ENCODE data around the gene DNAJB6.

DNAJB6 gene

GRCh38 chr7:157407512-157408257, 70.9 kb downstream of the DNAJB6 start:
- no peak for DNase-seq (ENCODE audit: low read depth in 2 of 3, low spot score in 1 of 3)

DNA sequence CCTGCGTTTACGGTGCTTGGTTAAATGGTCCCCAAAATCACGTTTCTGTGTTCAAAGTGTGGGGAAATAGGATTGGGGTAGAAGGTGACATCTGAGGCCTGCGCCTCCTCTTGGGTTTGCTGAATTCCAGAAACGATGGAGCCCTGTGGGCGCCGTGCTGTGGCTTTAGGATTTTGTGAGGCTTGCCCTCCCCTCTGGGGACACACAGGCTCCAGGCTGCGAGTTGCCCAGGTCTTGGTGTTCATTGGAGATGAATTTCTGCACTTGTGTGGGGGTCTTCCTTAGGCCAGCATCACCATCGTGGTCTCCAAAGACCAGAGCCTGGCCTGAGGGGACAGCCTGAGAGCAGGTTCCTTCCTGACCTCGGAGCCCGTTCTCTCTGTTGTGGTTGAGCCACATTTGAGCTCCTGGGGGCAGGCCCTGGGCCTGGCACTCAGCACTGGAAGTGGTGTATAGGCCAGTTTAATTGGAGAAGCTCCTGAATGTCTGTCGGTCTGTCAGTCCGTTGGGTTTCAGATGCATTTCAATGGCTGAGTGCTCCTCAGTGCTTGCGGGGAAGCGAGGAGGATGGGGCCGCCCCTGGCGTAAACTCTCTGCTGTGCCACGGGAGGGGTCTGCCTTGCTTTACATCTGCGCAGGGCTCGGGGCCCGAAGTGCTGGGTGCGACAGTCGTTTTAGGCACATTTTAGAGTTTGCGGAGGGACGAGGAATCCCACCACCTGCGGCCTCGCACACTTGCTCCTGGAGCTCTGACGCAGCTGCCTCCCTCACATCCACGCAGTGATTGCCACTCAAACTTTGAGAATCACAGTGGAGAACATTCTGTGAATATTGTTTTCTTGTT, 71.7 kb downstream of the DNAJB6 start:
- no peak for DNase-seq (ENCODE audit: low read depth in 2 of 3, low spot score in 1 of 3)

GRCh38 chr7:157409149-157409752, 72.4 kb downstream of the DNAJB6 start:
- no peak for DNase-seq (ENCODE audit: low read depth in 2 of 3, low spot score in 1 of 3)

DNA sequence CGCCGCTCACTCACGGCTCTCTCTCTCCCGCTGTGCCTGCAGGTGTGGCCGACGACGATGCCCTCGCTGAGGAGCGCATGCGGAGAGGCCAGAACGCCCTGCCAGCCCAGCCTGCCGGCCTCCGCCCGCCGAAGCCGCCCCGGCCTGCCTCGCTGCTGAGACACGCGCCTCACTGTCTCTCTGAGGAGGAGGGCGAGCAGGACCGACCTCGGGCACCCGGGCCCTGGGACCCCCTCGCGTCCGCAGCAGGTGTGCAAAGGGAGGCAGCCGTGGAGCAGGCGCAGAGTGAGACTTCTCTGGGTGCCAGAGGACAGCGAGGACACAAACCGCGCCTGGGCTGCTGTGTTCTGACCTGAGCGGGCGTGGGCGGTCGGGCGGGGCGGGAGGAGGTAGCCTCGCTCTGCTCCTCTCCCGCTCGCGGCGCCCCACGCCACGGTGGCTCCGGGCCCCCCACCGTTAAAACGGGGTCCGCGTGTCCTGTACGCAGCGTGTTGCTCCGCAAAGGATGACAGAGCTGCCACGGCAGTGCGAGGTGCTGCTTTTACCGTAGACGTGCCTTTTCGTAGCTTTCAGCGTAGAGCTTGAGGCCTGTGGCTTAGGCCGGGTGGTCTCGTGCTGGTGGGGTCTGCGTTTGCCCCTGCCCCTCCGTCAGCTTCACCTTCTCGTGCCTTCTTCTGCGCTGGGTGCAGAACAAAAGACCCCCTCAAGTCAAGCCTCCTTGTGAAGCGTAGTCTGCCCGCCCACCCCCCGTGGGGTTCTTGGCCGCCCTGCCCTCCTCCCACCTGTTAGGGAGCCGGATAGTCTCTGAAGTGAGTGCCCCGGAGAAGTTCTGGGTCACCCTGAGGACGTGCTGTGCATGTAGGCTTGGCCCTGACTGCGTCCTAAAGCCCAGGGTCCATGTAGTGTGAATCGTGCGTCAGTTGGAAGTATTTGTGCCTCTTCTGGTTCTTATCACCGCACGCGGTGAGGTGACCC, 73.2 kb downstream of the DNAJB6 start:
- no peak for DNase-seq (ENCODE audit: low read depth in 2 of 3, low spot score in 1 of 3)

GRCh38 chr7:157410831-157411556, 74.2 kb downstream of the DNAJB6 start:
- DNase-seq (ENCODE audit: low read depth in 2 of 3, low spot score in 1 of 3): no peak

GRCh38 chr7:157411580-157411979, 74.8 kb downstream of the DNAJB6 start:
- DNase-seq (ENCODE audit: low read depth in 2 of 3, low spot score in 1 of 3): peak in 2 of 3 donors; percentile 20 to 64

GRCh38 chr7:157412021-157412443, 75.2 kb downstream of the DNAJB6 start:
- peak; percentile 51 to 57 (median 55) for DNase-seq (ENCODE audit: low read depth in 2 of 3, low spot score in 1 of 3)

DNA sequence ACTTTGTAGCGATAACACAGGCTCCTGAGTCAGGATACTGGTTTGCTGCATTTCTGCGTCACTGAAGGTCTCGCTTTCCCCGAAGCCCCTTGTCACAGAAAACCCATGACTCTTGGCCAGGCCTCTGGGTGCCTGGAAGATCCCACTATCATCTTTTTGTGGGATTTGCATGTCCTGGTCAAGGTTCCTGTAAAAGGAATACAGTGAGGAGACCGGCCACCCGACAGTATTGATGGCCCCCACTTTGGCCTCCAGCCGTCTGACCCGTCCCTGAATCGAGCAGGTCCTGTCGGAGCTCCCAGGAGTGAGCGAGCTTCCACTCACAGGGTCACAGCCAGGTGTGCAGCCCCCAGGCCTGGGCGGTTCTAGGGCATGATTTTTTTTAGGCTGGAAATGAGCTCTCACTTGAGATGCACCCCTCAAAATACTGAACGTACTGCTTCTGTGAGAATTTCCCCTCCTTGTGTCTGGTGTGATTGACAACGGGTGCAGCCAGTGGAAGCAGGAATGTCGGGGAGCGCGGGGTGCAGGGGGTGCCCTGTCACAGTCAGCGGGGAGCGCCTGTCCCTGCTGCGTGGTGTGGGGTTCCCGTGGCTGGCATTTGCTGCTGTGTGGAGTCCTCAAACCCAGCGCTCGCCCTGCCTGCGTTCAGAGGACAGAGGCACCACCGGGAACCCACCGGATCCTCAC, 75.8 kb downstream of the DNAJB6 start:
- no peak for DNase-seq (ENCODE audit: low read depth in 2 of 3, low spot score in 1 of 3)

DNA sequence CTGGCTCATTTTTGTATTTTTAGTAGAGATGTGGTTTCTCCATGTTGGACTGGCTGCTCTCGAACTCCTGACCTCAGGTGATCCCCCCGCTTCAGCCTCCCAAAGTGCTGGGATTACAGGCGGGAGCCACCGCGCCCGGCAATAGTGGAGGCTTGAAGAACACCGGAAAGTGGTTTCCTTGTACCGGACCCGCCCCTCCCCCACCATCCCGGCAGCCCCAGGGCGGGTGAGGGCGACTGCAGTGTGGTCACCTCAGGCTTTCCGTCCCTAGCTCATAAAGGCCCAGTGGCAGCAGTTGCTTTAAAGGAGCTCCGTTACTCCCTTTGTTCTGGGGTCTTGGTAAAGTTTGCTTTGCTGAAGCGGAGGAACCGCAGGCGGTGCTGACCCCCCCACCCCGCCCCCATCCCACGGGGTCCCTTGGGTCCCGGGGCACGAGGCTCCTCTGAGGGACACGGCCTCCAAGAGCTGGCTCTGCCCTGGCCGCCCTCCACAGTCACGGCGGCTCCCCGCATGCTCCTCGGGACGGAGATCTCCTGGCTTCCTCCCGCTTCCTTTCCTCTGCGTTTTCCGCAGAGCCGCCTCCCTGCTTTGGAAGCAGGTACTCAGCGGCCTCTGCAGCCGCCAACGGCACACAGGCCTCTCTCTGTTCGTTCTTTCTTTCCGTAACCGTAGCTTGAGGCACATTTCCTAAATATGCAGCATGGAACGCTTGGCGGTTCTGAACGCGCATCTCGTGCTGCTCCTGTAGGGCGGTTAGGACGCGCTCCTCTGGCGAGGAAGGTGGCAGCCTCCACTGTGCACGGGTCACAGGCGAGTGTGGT, 77.3 kb downstream of the DNAJB6 start:
- no peak for DNase-seq (ENCODE audit: low read depth in 2 of 3, low spot score in 1 of 3)

GRCh38 chr7:157414702-157415096, 77.9 kb downstream of the DNAJB6 start:
- no peak for DNase-seq (ENCODE audit: low read depth in 2 of 3, low spot score in 1 of 3)

DNA sequence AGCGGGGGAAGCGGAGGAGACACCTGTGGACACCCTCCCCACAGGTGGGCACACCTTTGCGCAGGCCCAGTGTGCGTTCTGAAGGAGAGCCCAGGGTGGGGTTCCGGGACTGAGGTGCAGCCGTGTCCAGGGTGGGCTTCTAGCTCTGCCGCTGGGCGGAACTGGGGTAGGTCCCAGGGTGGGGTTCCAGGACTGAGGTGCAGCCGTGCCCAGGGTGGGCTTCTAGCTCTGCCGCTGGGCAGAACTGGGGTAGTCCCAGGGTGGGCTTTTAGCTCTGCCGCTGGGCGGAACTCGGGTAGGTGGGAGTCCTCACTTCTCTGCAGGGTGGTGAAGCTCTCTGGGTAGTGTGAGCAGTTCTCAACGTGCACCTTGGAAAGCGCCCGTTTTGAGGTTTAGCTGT, 78.7 kb downstream of the DNAJB6 start:
- DNase-seq (ENCODE audit: low read depth in 2 of 3, low spot score in 1 of 3): no peak

DNA sequence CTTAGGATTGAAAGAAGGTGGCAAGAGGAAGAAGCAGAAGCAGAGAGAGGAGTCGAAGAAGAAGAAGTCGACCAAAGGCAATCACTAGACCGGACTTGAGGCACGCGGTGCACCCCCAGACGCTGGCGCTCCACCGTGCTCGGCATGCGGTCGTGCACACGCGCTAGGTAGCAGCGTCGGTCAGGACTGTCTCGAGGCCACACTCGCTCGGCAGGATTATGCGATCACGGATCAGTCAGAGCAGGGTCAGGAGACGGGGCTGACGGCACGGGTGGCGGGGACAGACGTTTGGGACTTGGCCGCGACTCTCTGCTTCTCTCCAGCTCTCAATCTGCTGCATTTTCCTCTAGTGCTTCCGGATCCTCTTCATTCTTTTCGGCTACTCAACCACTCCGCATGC, 79.2 kb downstream of the DNAJB6 start:
- DNase-seq (ENCODE audit: low read depth in 2 of 3, low spot score in 1 of 3): no peak

- no peak for DNase-seq (ENCODE audit: low read depth in 2 of 3, low spot score in 1 of 3)
These were observed 81.6 kb downstream of the DNAJB6 start for GRCh38 chr7:157418204-157419034.

DNA sequence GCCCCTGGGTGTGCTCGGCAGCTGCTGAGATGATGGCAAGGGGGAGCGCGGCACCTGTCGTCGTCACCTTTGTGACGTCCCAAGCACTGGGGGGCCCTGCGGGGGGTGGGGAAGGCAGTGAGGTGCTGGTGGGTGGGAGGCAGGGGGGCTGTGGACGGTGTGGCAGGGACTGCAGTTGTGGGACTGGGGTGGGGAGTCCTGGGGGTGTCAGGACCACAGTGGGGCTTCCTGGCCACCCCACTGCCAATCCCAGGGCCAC, 82.2 kb downstream of the DNAJB6 start:
- DNase-seq (ENCODE audit: low read depth in 2 of 3, low spot score in 1 of 3): no peak

GRCh38 chr7:157422279-157422678, 85.5 kb downstream of the DNAJB6 start:
- no peak for DNase-seq (ENCODE audit: low read depth in 2 of 3, low spot score in 1 of 3)

- DNase-seq (ENCODE audit: low read depth in 2 of 3, low spot score in 1 of 3): no peak
These were observed 86.5 kb downstream of the DNAJB6 start for GRCh38 chr7:157423348-157423747.

GRCh38 chr7:157423886-157424565, 87.2 kb downstream of the DNAJB6 start:
- no peak for DNase-seq (ENCODE audit: low read depth in 2 of 3, low spot score in 1 of 3)
